GM21447 (cell line): Measurements from ENCODE around the gene C12orf75.
"Not testable (repeated sequence)": the region's sequence is repeated elsewhere in the genome, so short reads cannot be mapped to it uniquely, and the experiment has no call there.

Experiments
- ATAC-seq: cut with Tn5 transposase; IDR thresholded peaks from one replicate; pipeline ENCODE4 v1.9.1; 2021; ENCODE audit not compliant: unreplicated experiment

C12orf75 gene

DNA sequence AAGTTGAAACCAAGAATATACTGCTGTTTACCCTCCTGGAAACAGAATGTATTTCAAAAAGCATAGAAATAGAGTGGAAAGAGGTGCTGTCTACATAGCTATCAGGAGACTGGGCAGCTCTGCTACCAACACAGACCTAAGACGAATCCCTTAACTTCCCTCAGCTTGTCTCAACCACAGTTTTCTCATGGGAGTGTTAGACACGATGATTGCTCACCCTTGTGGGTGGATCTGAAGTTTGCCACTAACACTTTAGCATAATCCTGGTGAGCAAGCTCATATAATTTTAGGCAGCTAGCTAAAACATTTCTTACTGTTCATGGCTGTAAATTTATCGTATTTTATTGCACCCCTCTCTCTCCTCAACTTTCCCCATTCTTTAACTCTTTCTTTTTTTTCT lies 38.5 kb downstream of the C12orf75 start:
- no peak for ATAC-seq

DNA sequence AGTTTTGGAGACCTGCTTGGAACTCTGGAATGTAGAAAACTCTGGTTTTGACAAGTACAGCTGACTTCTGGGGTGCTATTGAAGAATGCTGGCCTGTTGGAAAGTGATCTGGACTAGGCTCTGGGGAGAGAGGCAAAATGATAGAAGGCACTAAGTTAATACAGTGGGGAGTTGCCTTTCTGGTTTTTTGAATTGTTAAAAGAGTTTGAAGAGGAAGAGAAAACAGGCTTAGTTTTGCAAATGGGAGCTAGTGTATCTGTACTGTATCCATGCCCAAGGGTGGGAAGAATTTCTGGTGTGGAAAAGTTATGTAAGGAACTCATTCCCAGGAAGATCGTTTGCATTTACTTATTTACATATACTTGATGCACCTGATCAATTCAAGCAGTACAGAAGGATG lies 43.8 kb downstream of the C12orf75 start:
- ATAC-seq: no peak

DNA sequence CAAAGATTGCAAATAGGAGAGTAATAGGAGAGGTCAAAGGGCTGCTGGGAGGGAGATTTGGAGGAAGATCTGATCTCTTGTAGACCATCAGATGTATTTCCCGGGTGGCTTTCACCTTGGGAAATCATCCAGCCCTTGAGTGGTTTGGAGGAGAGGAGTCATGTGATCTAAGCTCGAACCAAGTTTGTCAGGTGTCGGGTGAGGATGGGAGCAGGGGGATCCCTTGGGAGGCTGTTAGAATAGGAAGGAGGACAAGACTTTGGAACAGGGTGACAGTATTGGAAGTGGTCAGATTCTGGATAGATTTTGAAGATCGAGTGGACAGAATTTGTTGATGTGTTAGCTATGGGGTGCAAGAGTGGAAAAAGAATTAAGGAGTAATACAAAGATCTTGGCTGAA lies 46.6 kb downstream of the C12orf75 start:
- no peak for ATAC-seq

DNA sequence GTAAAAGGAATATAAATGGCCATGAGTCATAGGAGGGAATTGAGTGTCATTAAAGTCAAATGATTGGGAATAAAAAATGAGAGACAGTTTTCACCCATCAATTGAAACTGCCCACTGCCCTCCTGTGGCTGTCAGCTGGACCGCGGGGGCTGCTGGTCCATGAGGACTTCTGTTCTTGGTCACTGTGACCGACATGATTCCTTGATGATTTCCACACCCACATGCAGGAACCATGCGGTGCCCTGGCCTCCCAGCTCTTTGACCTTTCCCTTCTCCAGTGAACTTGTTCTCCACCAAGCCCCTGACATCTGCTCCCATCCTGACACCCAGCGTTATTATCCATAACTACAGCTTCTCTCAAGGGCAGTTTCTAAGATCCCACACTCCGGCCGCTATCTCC lies 48.4 kb downstream of the C12orf75 start:
- ATAC-seq: no peak

DNA sequence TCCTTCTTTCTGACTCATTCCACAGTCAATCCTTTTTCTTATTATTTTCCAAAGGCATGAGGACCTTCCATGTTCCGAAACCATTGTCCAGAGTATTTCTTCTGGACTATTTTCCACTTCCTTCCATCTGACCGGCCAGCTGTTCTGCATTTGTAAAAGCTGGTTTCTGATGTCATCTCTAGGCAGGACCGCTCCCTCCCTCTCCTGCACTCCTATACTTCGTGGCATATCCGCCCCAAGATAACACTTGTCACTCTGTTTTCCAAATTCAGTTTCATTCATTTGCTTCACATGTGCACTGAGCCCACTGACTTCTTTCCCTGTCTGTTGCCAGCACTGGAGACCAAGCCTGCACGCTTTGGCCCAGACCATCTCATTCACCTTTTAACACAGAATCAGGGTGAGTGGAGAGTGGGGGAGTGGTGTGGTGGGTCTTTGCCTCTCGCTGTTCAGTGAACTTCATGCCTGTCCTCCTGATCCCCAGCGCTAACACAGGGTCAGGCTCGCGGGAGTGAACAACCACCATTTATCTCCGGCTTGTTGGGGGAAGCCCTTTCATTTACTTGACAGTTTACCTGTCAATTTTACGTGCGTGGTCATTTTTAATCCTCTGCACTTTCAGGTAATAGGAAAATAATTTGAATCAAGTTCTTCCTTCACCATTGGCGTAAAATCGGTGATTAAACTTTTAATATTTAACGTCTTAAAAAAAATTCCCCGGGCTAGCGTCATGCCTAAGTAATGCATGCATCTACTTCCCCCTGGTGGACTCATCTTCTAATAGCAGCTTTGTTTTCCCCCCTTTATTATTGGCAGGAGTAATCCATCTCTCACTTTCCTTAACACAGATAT lies 52.5 kb downstream of the C12orf75 start:
- no peak for ATAC-seq

DNA sequence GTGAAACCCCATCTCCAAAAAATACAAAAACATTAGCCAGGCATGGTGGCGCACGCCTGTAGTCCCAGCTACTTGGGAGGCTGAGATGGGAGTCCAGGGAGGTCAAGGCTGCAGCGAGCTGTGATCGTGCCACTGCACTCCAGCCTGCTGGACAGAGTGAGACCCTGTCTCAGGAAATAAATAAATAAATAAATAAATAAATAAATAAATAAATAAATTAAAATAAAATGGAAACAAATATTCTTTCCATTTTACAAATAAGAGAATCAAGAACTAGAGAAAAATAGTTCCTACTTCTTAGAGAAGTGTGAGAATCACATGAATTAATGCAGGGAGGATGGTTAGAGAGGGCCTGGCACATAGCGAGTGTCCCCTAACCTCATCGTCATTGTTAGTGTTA lies 53.7 kb downstream of the C12orf75 start:
- no peak for ATAC-seq

DNA sequence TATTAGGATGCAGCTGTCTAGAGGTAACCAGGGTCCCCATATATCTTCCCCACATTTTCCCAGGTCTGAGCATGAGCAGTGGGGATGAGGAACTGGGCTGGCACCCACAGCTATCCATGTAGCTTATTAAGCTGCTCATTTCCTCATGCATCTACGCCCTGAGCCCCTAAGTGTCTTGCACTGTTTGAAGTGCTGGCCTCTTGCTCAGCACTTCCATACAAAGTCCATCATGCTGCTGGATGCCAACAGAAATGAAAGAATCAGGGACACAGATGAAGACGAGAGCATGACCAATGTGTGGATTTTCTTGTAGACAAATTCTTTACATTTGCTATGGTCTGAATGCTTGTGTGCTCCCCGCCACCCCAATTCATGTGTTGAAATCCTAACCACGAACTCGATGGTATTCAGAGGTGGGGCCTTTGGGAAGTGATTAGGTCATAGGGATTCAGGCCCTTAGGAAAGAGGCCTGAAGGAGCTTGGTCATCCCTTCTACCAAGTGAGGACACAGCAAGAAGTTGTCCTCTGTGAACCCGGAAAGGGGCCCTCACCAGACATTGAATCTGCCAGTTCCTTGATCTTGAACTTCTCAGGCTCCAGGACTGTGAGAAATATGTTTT lies 54.5 kb downstream of the C12orf75 start:
- no peak for ATAC-seq

DNA sequence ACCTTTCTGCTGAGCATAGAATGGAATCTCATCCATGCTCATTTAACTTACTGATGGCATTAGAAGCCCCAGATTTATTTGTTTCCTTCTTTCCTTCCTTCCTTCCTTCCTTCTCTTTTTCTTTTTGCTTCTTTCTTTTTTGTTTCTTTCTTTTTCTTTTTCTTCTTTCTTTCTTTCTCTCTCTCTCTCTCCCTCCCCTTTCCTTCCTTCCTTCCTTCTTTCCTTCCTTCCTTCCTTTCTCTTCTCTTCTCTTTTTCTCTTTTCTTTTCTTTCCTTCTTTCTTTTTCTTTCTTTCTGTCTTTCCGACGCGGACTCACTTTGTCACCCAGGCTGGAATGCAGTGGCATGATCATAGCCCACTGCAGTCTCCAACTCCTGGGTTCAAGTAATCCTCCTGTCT lies 55.9 kb downstream of the C12orf75 start:
- no peak for ATAC-seq

DNA sequence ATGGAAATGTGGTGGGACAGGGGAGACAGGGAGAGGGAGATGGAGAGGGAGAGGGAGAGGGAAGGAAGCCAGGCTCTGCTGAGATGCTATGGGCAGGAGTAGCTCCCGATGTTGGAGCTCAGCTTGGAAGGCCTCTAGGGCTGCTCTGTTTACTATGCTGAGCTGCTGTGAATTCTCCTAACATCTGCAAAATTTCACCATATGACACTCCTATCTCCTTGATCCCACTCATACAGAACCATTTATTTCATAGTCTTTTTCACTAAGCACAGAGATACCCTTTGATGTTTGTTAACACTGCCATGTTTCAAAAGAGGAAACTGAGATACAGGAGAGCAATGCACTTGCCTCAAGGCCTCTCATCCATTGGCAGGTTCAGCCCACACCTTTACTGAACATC lies 60.7 kb downstream of the C12orf75 start:
- no peak for ATAC-seq

DNA sequence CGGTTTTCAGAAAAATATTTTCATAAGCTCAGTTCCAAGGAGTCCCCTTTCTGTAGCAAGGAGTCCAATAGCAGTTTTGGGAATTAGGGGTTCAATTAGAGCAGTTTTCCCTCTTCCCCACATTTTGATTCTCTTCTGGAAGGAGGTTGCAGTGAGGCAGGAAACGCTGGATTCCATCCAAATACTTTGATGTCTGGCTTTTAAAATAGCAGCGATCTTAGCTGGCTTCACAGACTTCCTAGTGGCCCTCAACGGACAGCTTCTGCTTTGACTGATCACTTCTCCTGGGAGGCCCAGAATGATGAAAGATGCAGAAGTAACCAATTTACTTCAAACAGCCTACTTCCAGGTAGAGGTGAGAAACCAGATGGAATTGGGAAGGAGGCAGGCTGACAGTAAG lies 63.1 kb downstream of the C12orf75 start:
- no peak for ATAC-seq

DNA sequence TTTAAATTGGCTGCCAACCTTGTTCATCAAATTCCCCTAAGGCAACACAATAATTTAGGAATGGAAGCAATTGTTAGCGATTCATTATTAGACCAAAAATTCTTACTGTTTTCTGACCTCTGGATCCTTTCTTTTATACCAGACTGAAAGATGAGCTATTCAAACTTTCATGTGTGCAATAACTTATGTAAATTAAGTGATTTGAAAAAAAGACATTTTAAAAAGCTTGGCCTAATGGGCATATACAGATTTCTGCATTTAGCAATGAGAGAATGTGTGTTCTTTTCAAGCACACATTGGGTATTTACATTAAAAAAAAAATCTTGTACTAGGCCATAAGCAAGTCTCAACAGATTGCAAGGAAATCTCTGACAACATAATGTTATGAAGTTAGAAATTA lies 65.5 kb downstream of the C12orf75 start:
- ATAC-seq: no peak

DNA sequence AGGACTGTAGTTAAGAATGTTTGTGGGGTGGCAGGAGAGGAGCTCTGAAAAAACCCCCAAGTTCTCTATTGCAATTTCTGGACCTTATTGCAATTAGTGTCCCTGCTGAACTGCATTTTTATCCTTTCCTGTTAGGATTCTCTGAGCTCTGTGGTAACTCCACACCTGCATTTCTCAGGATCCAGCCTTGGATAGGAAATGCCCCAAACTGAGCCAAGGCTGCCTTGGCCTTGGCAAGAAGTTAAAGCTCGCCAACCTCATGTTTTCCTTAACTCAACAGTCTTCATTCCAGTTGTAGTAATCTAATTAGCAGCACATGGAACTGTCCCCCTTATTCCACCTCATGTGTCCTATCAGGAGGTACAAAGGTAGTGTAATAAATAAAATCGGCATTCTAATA lies 66.5 kb downstream of the C12orf75 start:
- ATAC-seq: no peak

DNA sequence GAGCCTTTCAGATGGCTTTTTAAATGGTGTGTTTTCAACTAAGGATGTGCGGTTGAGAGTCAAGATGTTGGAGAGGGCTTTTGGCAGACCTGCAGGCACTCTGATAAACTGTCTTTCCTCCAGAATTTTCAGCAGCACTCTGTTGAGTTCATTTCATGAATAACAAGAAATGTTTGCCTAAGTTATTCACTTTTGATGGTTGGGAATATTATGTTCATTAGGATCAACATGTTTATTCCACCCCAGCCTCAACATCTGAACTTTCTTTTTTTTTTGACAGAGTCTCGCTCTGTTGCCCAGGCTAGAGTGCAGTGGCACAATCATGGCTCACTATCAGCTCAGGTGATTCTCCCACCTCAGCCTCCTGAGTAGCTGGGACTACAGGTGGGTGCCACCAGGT lies 68.4 kb downstream of the C12orf75 start:
- ATAC-seq: no peak

DNA sequence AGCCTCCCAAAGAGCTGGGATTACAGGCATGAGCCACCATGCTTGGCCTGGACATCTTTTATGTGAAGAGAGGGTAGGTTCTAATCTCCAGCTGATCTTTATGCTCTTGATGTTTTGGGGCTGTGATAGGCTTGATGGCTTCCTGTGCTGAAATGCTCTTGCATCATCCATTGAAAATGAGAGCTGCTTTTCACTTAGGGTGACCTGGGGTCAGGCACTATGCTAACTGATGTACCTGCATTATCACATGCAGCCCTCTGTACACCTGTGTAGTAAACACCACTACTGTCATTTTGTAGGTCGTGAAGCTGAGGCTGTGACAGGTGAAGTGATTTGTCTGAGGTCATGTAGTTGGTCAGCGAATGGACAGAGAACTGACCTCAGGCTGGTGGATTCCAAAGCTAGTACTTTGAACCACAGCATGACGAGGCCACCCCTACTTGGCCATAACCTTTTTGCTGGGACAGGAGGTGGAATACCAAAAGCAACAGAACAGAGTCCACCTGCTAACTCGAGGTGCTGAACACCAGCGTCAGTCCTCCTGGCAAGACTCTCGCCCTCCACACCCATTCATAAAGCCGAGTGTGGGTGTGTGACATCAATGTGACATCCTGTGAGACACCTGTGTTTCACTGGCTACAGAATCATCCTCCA lies 69.1 kb downstream of the C12orf75 start:
- no peak for ATAC-seq

DNA sequence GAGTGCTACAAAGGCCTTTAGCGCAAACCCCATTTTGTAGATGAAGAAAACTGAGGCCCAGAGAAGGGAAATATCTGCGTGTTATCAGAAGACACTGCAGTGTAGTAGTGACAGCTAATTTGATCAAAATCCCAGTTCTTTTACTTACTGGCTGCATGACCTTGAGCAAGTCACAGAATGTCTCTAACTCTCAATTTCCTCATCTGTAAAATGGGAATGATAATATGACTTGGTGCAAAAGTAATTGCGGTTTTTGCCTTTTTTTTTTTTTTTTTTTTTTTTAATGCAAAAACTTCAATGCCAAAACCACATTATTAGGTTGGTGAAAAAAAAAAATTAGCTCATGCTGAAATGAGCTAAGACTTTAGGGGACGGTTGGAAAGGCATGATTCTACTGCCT lies 69.7 kb downstream of the C12orf75 start:
- ATAC-seq: no peak

DNA sequence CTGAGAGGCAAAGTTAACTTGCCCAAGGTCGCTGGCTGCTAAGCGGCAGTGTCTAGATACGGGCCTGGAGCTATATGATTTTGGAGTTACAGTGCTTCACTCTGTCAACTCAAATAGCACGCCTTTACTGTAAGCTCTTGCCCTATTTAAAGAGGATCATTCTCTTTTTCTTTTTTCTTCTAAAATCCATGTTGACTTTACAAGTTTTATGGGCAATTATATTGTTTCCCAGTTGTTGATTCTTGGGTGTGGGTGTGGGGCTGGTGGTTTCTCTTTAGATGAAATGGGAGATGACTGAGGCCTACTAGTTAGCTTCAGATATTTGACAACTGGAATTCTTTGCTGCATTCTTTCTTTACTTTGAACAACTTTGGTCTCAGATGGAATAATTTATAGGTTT lies 70.7 kb downstream of the C12orf75 start:
- no peak for ATAC-seq

DNA sequence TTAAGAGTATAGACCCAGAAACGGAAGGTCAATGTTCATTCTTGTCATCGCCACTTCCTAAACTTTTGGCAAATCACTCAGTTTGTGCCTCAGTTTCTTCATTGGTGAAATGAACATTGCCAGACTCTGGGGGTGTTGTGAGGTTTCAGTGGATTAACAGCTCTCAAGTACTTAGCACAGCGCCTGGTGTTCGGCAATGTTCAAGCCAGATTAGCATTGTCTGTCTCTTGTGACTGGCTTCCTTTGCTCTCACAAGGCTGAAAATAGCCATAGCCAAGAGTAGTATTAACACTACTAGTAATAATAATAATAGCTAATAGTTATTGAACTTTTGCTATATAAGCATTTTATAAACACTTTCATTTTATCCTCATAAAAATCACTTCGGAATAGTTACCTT lies 71.9 kb downstream of the C12orf75 start:
- no peak for ATAC-seq

DNA sequence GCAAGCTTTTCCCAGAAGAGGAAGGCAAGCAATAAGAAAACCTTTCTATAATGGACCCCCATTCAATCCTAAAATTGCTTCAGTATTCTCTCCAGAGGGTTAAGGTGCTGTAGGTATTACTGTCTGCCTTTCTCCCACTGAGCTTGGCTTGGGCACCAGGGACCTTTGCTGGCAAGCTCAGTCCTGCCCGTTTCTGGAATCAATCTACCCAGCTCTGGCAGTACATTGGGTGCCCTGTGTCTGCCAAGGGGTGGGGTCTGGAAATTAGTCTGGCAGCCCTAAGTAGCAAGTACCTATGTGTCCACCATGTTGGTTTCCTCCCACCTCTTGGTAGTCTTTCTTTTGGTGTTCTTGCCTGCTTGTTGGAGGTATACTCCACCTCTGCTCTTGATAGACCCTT lies 72.6 kb downstream of the C12orf75 start:
- no peak for ATAC-seq

DNA sequence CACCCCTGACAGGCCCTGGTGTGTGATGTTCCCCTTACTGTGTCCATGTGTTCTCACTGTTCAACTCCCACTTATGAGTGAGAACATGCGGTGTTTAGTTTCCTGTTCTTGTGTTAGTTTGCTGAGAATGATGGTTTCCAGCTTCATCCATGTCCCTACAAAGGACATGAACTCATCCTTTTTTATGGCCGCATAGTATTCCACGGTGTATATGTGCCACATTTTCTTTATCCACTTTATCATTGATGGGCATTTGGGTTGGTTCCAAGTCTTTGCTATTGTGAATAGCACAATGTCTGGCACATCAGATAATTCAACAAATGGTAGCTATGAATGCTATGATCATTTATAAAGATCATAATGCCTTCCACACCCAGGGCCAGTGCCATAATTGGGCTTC lies 73.6 kb downstream of the C12orf75 start:
- not testable (repeated sequence) for ATAC-seq

DNA sequence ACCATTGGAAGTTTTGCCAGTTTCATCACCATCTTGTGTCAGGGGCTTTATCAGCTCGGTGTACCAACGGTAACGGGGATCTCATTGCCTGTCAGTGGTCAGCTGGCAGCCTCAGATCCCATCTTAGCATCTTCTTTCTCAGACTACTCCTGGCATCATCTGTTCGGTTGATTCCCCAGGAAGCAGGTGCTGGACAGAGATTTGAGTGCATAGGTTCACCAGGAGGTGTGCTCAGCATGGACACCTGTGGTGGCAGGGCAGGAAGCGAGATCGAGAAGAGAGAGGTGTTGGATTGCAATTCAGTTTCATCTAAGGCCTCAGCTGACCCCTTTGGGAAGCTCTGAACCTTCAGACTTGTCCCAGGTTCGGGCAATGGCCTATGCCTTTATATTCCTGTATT lies 76.0 kb downstream of the C12orf75 start:
- no peak for ATAC-seq

DNA sequence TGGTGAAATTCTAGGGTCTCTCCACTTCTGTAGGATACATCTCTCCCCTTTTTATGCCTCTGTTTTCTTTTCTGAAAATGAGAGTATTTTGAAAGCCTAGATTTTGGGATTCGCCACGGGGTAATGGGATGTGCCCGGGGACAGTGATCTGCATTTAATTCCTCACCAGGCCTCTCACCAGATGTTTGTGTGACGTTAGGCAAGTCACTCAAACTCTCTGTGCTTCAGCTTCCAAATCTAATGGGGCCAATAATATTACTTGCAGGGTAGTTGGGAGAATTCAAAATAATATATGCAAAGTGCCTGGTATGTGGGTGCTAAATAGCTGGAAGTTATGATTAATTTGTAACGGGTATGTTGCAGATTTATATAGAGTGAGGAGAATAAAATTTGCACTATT lies 78.8 kb downstream of the C12orf75 start:
- ATAC-seq: no peak

DNA sequence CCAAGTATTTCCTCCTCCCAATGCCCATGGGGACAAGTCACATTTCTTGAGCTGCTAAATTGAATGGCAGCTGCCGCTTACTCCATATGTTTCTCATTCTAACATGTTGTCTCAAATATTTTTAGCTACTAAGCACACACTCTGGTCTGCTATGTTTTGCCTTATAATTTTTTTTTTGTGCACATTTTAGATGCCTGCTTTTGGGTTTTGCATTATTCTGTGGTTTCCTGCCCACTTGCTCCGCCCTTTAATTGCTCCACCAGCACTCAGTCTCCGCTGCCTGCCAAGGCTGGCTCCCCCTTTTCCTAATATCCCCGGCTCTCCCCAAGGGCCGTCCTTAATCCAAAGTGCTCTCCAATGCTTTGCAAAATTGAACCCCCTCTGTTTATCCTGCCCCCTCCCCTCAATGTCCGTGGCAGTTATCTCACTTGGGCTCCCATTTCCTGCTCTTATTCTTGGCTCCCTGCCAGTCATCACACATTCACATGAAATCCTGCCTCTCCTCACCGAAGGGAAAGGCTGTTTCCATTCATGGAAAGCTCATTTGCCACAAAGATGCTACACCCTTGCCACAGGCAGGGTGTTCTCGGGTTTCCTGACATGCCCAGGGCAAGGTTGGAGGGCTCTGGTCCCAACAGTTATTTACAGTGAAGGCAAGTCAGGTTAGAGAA lies 79.4 kb downstream of the C12orf75 start:
- no peak for ATAC-seq
